LNCAP (cell line): ENCODE measurements around the gene SNX6.

Source experiments
- CTCF ChIP-seq: fragments of 450-650 bp; IDR thresholded peaks from 2 replicates; pipeline ENCODE4 v1.5.1; 2017; ENCODE audit warnings: mild to moderate bottlenecking

Gene SNX6

GRCh38 chr14:34539407-34540180 is 90.4 kb downstream of the SNX6 start, which contains the start of gene EAPP:
Gene EAPP, minus strand, starts transcription at chr14:34539701. Its CDS starts 73 bp downstream, at chr14:34539628.
- no peak for TF ChIP-seq CTCF

GRCh38 chr14:34538871-34539406 is 91.0 kb downstream of the SNX6 start:
- TF ChIP-seq CTCF: no peak

- TF ChIP-seq CTCF: no peak
Measured at GRCh38 chr14:34537677-34538009, 92.3 kb downstream of the SNX6 start.

- TF ChIP-seq CTCF: no peak
Measured at GRCh38 chr14:34536951-34537676, 92.8 kb downstream of the SNX6 start.

- TF ChIP-seq CTCF: no peak
Measured at GRCh38 chr14:34527591-34527990, 102.4 kb downstream of the SNX6 start.

- no peak for TF ChIP-seq CTCF
Measured at GRCh38 chr14:34522496-34522895, 107.5 kb downstream of the SNX6 start.
